SK-N-MC (cell line): ENCODE results near the gene TSPYL1.
A peak's percentile ranks its signal among the peaks of the same experiment; 100 is the strongest.

Experiments
- EZH2 ChIP-seq: fragments of 200-600 bp; sonication (generic); IDR thresholded peaks from one replicate; pipeline ENCODE4 v1.6.1; 2017; ENCODE audit warnings: antibody characterized with exemption
- FOXP2 ChIP-seq: optimal IDR thresholded peaks from 2 replicates; pipeline ENCODE3; 2011; ENCODE audit warnings: mild to moderate bottlenecking, moderate library complexity; ENCODE audit not compliant: insufficient read depth; ENCODE audit errors: extremely low read length, control extremely low read depth
- POLR2AphosphoS5 ChIP-seq: IDR thresholded peaks from 2 replicates; pipeline ENCODE4 v1.6.1; 2012; ENCODE audit warnings: mild to moderate bottlenecking, low read depth, low read length, borderline replicate concordance

DNA sequence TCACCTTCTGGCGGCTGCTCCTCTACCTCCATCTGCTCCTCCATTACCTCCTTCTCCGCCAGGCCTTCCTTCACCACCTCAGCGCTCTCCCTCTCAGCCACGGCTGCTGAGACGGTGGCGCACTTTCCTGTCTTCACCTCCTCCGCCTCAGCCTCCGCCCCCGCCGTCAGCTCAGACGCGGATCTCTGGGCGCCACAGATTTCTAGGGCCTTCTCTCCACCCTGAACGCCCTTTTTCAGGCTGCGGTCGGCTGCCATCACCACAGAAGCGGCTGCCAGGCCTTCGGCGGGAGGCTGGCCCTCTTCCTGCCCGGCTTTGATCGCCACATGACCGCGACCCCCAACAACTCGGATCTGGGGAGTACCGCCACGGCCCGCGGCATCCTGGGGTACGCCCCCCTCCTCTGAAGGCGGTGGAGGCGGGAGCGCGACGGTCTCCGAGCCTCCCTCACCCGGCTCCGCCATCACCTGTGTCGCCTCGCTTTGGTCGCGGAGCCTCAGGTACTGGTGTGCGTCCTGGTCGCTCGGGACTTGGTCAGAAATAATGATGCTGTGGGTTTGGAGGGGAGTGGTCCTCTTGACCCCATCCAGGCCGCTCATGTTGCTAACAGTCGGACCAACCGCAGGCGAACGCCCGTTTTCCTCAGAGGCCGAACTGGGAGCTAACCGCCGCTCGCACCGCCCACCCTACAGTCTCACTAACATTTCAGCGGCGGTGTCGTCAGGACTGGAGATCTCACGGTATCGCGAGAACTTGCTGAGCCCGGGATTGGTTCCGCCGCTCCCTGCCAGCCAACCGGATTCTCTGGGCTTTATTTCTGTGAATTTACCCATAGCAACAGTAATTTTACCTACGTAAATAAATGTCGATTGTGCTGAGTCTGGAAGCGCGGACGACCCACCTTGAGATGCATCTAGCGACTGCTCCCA lies at the start of gene TSPYL1:
- peak; percentile 95 for TF ChIP-seq POLR2AphosphoS5
- TF ChIP-seq EZH2: no peak
- TF ChIP-seq FOXP2: no peak
